Neuronal stem cell (in vitro differentiated cells): Measurements from ENCODE around the gene IGDCC3.

Experiments
- DNase-seq: peaks from one replicate; pipeline ENCODE4 v3.0.0-alpha.2; 2013; ENCODE audit warnings: low spot score
- H2AFZ ChIP-seq: one replicate; pipeline ENCODE4 v1.6.1; 2013; ENCODE audit warnings: mild to moderate bottlenecking, low read length, inconsistent platforms
- H2AK5ac ChIP-seq: 2 replicates; pipeline ENCODE4 v1.6.1; 2013; ENCODE audit warnings: low read depth, mild to moderate bottlenecking, inconsistent platforms, low read length, moderate library complexity, mixed read lengths
- H2BK120ac ChIP-seq: 2 replicates; pipeline ENCODE4 v1.6.1; 2013; ENCODE audit warnings: low read depth, mild to moderate bottlenecking, inconsistent platforms, low read length, moderate library complexity, mixed read lengths
- H2BK12ac ChIP-seq: one replicate; pipeline ENCODE4 v1.6.1; 2013; ENCODE audit warnings: low read length, inconsistent platforms
- H2BK15ac ChIP-seq: 2 replicates; pipeline ENCODE4 v1.6.1; 2013; ENCODE audit warnings: mild to moderate bottlenecking, low read length, inconsistent platforms, mixed read lengths
- H2BK5ac ChIP-seq: one replicate; pipeline ENCODE4 v1.6.1; 2013; ENCODE audit warnings: inconsistent platforms, mild to moderate bottlenecking, low read length, moderate library complexity
- H3K14ac ChIP-seq: one replicate; pipeline ENCODE4 v1.6.1; 2013; ENCODE audit warnings: low read length, inconsistent platforms
- H3K18ac ChIP-seq: 2 replicates; pipeline ENCODE4 v1.6.1; 2013; ENCODE audit warnings: low read length, inconsistent platforms
- H3K23ac ChIP-seq: 2 replicates; pipeline ENCODE4 v1.6.1; 2013; ENCODE audit warnings: low read depth, mild to moderate bottlenecking, mixed read lengths, low read length, inconsistent platforms; ENCODE audit not compliant: poor library complexity
- H3K27ac ChIP-seq: replicated peaks from 3 replicates; pipeline ENCODE4 v1.5.1; 2013; ENCODE audit warnings: low read length, inconsistent platforms
- H3K27me3 ChIP-seq, 3 experiments: 2 replicates each; pipeline ENCODE4 v1.6.1; 2013; ENCODE audit warnings: low read length in 3 of 3, mild to moderate bottlenecking in 2 of 3, inconsistent platforms in 1 of 3, low read depth in 1 of 3, mixed read lengths in 1 of 3, moderate library complexity in 1 of 3; ENCODE audit not compliant: control insufficient read depth in 3 of 3, insufficient read depth in 3 of 3
- H3K36me3 ChIP-seq, 2 donors: replicated peaks in 1 of 2; 2 replicates each; pipeline ENCODE4 v1.6.1; 2013; ENCODE audit warnings: low read length in 2 of 2; ENCODE audit not compliant: control insufficient read depth in 2 of 2, insufficient read depth in 2 of 2
- H3K4ac ChIP-seq: 2 replicates; pipeline ENCODE4 v1.6.1; 2013; ENCODE audit warnings: inconsistent platforms, mild to moderate bottlenecking, low read length, moderate library complexity
- H3K4me1 ChIP-seq, 2 donors: 1 replicate in 1 of 2; 2 replicates in 1 of 2; pipeline ENCODE4 v1.6.1; 2013; ENCODE audit warnings: low read length in 2 of 2, low read depth in 1 of 2; ENCODE audit not compliant: control insufficient read depth in 2 of 2, insufficient read depth in 1 of 2
- H3K4me2 ChIP-seq: one replicate; pipeline ENCODE4 v1.6.1; 2013; ENCODE audit warnings: mild to moderate bottlenecking, low read length, inconsistent platforms; ENCODE audit not compliant: insufficient read depth, poor library complexity, severe bottlenecking
- H3K4me3 ChIP-seq, 2 donors: 2 replicates each; pipeline ENCODE4 v1.5.1; 2013; ENCODE audit warnings: low read length in 2 of 2, mild to moderate bottlenecking in 2 of 2, inconsistent platforms in 1 of 2, moderate library complexity in 1 of 2
- H3K79me1 ChIP-seq: one replicate; pipeline ENCODE4 v1.6.1; 2013; ENCODE audit warnings: low read depth, mild to moderate bottlenecking, inconsistent platforms, low read length, moderate library complexity
- H3K9ac ChIP-seq: one replicate; pipeline ENCODE4 v1.6.1; 2013; ENCODE audit warnings: mild to moderate bottlenecking, low read depth, low read length, inconsistent platforms; ENCODE audit not compliant: poor library complexity
- H3K9me3 ChIP-seq, 2 donors: replicated peaks in 1 of 2; 2 replicates each; pipeline versions ENCODE3 to v1.6.1; 2013; ENCODE audit warnings: low read length in 2 of 2, mild to moderate bottlenecking in 2 of 2, inconsistent platforms in 1 of 2, low read depth in 1 of 2, mixed read lengths in 1 of 2, moderate library complexity in 1 of 2; ENCODE audit not compliant: control insufficient read depth in 2 of 2, insufficient read depth in 1 of 2
- H4K8ac ChIP-seq: one replicate; pipeline ENCODE4 v1.6.1; 2013; ENCODE audit warnings: low read depth, mild to moderate bottlenecking, inconsistent platforms, low read length, moderate library complexity
- H4K91ac ChIP-seq: one replicate; pipeline ENCODE4 v1.6.1; 2013; ENCODE audit warnings: low read length, low read depth, mild to moderate bottlenecking, inconsistent platforms; ENCODE audit not compliant: poor library complexity
- WGBS, 2 donors: extraction: QIAGEN DNeasy Blood & Tissue Kit; methylation state at CpG; one replicate each; pipeline ENCODE4 v1.1.7; 2013; ENCODE audit warnings: missing lambda C conversion rate in 2 of 2, mixed read lengths in 1 of 2; ENCODE audit not compliant: insufficient read length in 2 of 2, insufficient replicate concordance in 1 of 2; ENCODE audit errors: extremely low coverage in 2 of 2; 5-methylcytosine and 5-hydroxymethylcytosine counted together

IGDCC3 gene

GRCh38 chr15:65391732-65392131 lies 13.9 kb upstream of the IGDCC3 start:
- no CpG with 5 or more reads among the region's 10 CpGs for WGBS, 2 donors
- H3K14ac ChIP-seq: no peak overlapping the region
- no peaks in the 10 kb centered on the region for H3K79me1 ChIP-seq
- no peak overlapping the region for H3K9ac ChIP-seq
- H3K27ac ChIP-seq: no peak overlapping the region
- H4K8ac ChIP-seq: no peak overlapping the region
- no peak overlapping the region for H3K18ac ChIP-seq
- H3K23ac ChIP-seq: no peak overlapping the region
- no peak overlapping the region for H2AK5ac ChIP-seq
- no peak overlapping the region for H4K91ac ChIP-seq
- no peak overlapping the region for H2BK120ac ChIP-seq
- H3K36me3 ChIP-seq: peaks cover 24 to 89% of the 10 kb centered on the region in 2 donors
- H3K4me2 ChIP-seq: no peak overlapping the region
- no peak for DNase-seq
- peaks cover 0 to 16% (median 4%) of the 10 kb centered on the region in 3 experiments for H3K27me3 ChIP-seq
- H2BK15ac ChIP-seq: no peak overlapping the region
- no peaks in the 10 kb centered on the region for H3K9me3 ChIP-seq
- H3K4ac ChIP-seq: no peak overlapping the region
- H2BK12ac ChIP-seq: no peak overlapping the region
- no peak overlapping the region for H2AFZ ChIP-seq
- H3K4me1 ChIP-seq: peaks cover 0 to 5% of the 10 kb centered on the region in 2 donors
- no peak overlapping the region for H3K4me3 ChIP-seq
- H2BK5ac ChIP-seq: no peak overlapping the region

- Histone ChIP-seq H2AFZ (no peak overlapping the region), H2BK12ac (no peak overlapping the region), H3K4me2 (no peak overlapping the region), H3K4ac (no peak overlapping the region), H3K36me3 (peaks cover 28 to 89% of the 10 kb centered on the region in 2 donors), H3K27me3 (peaks cover 0 to 4% (median 0%) of the 10 kb centered on the region in 3 experiments), H3K23ac (no peak overlapping the region), H2BK15ac (no peak overlapping the region), H3K79me1 (no peaks in the 10 kb centered on the region), H2BK5ac (no peak overlapping the region), H4K8ac (no peak overlapping the region), H3K27ac (no peak overlapping the region), H2BK120ac (no peak overlapping the region), H3K18ac (no peak overlapping the region), H3K14ac (no peak overlapping the region), H4K91ac (no peak overlapping the region), H3K9me3 (no peaks in the 10 kb centered on the region), H3K4me1 (peaks cover under 1% of the 10 kb centered on the region in 2 donors), H3K9ac (no peak overlapping the region), H2AK5ac (no peak overlapping the region), H3K4me3 (no peak overlapping the region)
- WGBS, 2 donors: no CpG with 5 or more reads among the region's 1 CpG
- no peak for DNase-seq
These were observed 12.6 kb upstream of the IGDCC3 start for GRCh38 chr15:65390447-65390846.

- peaks cover 28 to 88% of the 10 kb centered on the region in 2 donors for H3K36me3 ChIP-seq
- no peak overlapping the region for H3K23ac ChIP-seq
- no peak overlapping the region for H2BK120ac ChIP-seq
- no CpG with 5 or more reads among the region's 10 CpGs for WGBS, 2 donors
- H2BK15ac ChIP-seq: no peak overlapping the region
- no peaks in the 10 kb centered on the region for H3K9me3 ChIP-seq
- H2BK12ac ChIP-seq: no peak overlapping the region
- H3K27me3 ChIP-seq: no peaks in the 10 kb centered on the region
- H3K9ac ChIP-seq: no peak overlapping the region
- no peak overlapping the region for H4K8ac ChIP-seq
- H3K4me3 ChIP-seq: no peak overlapping the region
- H3K4me2 ChIP-seq: no peak overlapping the region
- no peak overlapping the region for H3K27ac ChIP-seq
- no peak overlapping the region for H4K91ac ChIP-seq
- H3K79me1 ChIP-seq: no peaks in the 10 kb centered on the region
- no peak for DNase-seq
- no peak overlapping the region for H3K18ac ChIP-seq
- H3K4me1 ChIP-seq: peaks cover 9 to 10% of the 10 kb centered on the region in 2 donors
- H3K4ac ChIP-seq: no peak overlapping the region
- H2BK5ac ChIP-seq: no peak overlapping the region
- H2AFZ ChIP-seq: no peak overlapping the region
- no peak overlapping the region for H2AK5ac ChIP-seq
- H3K14ac ChIP-seq: no peak overlapping the region
These were observed 11.4 kb upstream of the IGDCC3 start for GRCh38 chr15:65389226-65389625.

GRCh38 chr15:65388306-65389080 lies 10.7 kb upstream of the IGDCC3 start:
- no peak overlapping the region for H2BK12ac ChIP-seq
- H3K27ac ChIP-seq: no peak overlapping the region
- peaks cover 32 to 88% of the 10 kb centered on the region in 2 donors for H3K36me3 ChIP-seq
- H3K9ac ChIP-seq: no peak overlapping the region
- no peak overlapping the region for H2BK15ac ChIP-seq
- no peak overlapping the region for H2BK5ac ChIP-seq
- H3K4me2 ChIP-seq: no peak overlapping the region
- no peak overlapping the region for H3K18ac ChIP-seq
- peaks cover 10 to 11% of the 10 kb centered on the region in 2 donors for H3K4me1 ChIP-seq
- H4K8ac ChIP-seq: no peak overlapping the region
- no peaks in the 10 kb centered on the region for H3K79me1 ChIP-seq
- H3K27me3 ChIP-seq: no peaks in the 10 kb centered on the region
- H3K4me3 ChIP-seq: no peak overlapping the region
- WGBS, 2 donors: no CpG with 5 or more reads among the region's 17 CpGs
- H3K4ac ChIP-seq: no peak overlapping the region
- H3K9me3 ChIP-seq: no peaks in the 10 kb centered on the region
- peak overlapping the region; percentile 61 for H3K23ac ChIP-seq
- no peak overlapping the region for H3K14ac ChIP-seq
- H2AFZ ChIP-seq: no peak overlapping the region
- H2BK120ac ChIP-seq: no peak overlapping the region
- no peak for DNase-seq
- no peak overlapping the region for H2AK5ac ChIP-seq
- H4K91ac ChIP-seq: no peak overlapping the region
